ENCODE data around the gene UGT1A3. TPM values are rescaled to one million over a fixed set of nuclear protein-coding genes. Genes with fewer than 3 reads are reported as not detected.
"Not testable (repeated sequence)": the region's sequence is repeated elsewhere in the genome, so short reads cannot be mapped to it uniquely, and the experiment has no call there.

UGT1A3 gene
- total RNA-seq, 2 experiments from 2014 or later = not detected

DNA sequence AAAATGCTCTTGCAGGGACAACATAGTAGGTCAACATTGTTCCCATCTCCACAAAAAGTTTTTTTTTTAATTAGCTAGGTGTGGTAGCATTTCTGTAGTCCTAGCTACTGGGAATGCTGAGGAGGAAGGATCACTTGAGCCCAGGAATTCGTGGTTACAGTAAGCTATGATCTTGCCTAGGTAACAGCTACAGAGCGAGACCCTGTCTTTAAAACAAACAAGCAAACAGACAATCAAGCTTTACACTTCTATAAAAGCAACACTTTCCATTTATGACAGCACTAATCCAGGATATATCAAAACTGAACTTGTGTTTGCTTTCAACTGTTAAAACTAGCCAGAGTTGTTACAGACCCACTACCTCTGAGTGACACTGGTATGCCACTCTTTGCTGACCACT, 12.0 kb downstream of the UGT1A3 start:
- H3K4me1 Mint-ChIP-seq = no peaks in the 10 kb centered on the region
- H3K4me3 Mint-ChIP-seq = no peak overlapping the region
- H3K27ac Mint-ChIP-seq = no peak overlapping the region
- no peaks in the 10 kb centered on the region for H3K9me3 Mint-ChIP-seq
- H3K36me3 Mint-ChIP-seq = no peaks in the 10 kb centered on the region
- peaks cover 17% of the 10 kb centered on the region for H3K27me3 Mint-ChIP-seq
- no peak for DNase-seq

GRCh38 chr2:233743464-233744259, 14.8 kb downstream of the UGT1A3 start:
- Mint-ChIP-seq H3K27me3 (peaks cover 12% of the 10 kb centered on the region), H3K36me3 (no peaks in the 10 kb centered on the region), H3K9me3 (no peaks in the 10 kb centered on the region), H3K27ac (no peak overlapping the region), H3K4me3 (no peak overlapping the region), H3K4me1 (no peaks in the 10 kb centered on the region)
- no peak for DNase-seq

GRCh38 chr2:233745073-233745755, 16.4 kb downstream of the UGT1A3 start:
- DNase-seq = no peak
- peaks cover 5% of the 10 kb centered on the region for H3K9me3 Mint-ChIP-seq
- H3K36me3 Mint-ChIP-seq = no peaks in the 10 kb centered on the region
- no peak overlapping the region for H3K27ac Mint-ChIP-seq
- H3K4me3 Mint-ChIP-seq = no peak overlapping the region
- no peaks in the 10 kb centered on the region for H3K4me1 Mint-ChIP-seq
- H3K27me3 Mint-ChIP-seq = peaks cover 18% of the 10 kb centered on the region

GRCh38 chr2:233745838-233746237, 17.0 kb downstream of the UGT1A3 start:
- not testable (repeated sequence) for H3K9me3 Mint-ChIP-seq, DNase-seq, H3K4me3 Mint-ChIP-seq, H3K27ac Mint-ChIP-seq, H3K36me3 Mint-ChIP-seq, H3K4me1 Mint-ChIP-seq
- peaks cover 20% of the 10 kb centered on the region for H3K27me3 Mint-ChIP-seq

GRCh38 chr2:233746475-233747282, 17.8 kb downstream of the UGT1A3 start:
- no peak overlapping the region for H3K4me3 Mint-ChIP-seq
- H3K4me1 Mint-ChIP-seq = no peaks in the 10 kb centered on the region
- DNase-seq = no peak
- H3K9me3 Mint-ChIP-seq = peaks cover 6% of the 10 kb centered on the region
- H3K27ac Mint-ChIP-seq = no peak overlapping the region
- H3K27me3 Mint-ChIP-seq = peaks cover 20% of the 10 kb centered on the region
- no peaks in the 10 kb centered on the region for H3K36me3 Mint-ChIP-seq

GRCh38 chr2:233747283-233747544, 18.4 kb downstream of the UGT1A3 start:
- H3K4me3 Mint-ChIP-seq = no peak overlapping the region
- H3K27me3 Mint-ChIP-seq = peaks cover 20% of the 10 kb centered on the region
- H3K9me3 Mint-ChIP-seq = peaks cover 6% of the 10 kb centered on the region
- H3K27ac Mint-ChIP-seq = no peak overlapping the region
- no peaks in the 10 kb centered on the region for H3K36me3 Mint-ChIP-seq
- no peaks in the 10 kb centered on the region for H3K4me1 Mint-ChIP-seq
- DNase-seq = no peak

DNA sequence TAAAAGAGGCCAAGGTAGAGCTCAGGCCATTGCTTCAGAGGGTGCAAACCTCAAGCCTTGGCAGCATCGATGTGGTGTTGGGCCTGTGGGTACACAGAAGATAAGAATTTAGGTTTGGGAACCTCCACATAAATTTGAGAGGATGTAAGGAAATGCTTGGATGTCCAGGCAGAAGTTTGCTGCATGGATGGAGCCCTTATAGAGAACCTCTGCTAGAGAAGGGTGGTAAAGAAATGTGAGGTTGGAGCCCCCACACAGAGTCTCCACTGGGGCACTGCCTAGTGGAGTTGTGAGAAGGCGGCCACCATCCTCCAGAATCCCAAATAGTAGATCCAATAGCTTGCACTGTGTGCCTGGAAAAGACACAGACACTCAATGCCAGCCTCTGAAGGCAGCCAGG, 21.8 kb downstream of the UGT1A3 start:
- H3K9me3 Mint-ChIP-seq, H3K4me3 Mint-ChIP-seq, H3K27ac Mint-ChIP-seq, H3K36me3 Mint-ChIP-seq, H3K4me1 Mint-ChIP-seq, DNase-seq: not testable (repeated sequence)
- peaks cover 17% of the 10 kb centered on the region for H3K27me3 Mint-ChIP-seq

DNA sequence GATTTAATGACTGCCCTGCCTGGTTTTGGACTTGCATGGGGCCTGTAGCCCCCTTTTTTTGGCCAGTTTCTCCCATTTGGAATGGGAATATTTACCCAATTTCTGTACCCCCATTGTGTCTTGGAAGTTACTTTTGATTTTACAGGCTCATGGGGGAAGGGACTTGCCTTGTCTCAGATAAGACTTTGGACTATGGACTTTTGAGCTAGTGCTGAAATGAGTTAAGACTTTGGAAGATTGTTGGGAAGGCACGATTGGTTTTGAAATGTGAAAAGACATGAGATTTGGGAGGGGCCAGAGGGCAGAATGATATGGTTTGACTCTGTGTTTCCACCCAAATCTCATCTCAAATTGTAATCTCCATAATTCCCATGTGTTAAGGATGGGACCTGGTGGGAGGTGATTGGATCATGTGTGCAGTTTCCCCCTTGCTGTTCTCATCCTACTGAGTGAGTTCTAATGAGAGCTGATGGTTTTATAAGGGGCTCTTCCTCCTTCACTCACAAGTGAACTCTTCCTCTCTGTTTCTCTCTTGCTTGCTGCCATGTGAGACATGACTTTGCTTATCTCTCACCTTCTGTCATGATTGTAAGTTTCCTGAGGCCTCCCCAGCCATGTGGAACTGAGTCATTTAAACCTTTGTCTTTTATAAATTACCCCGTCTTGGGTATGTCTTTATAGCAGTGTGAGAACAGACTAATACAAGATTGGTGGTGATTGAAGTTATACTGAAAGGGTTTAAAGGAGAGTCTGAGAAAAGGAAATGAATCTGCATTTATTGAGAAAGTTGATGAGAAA, 22.6 kb downstream of the UGT1A3 start:
- DNase-seq, H3K4me3 Mint-ChIP-seq, H3K9me3 Mint-ChIP-seq, H3K27ac Mint-ChIP-seq, H3K36me3 Mint-ChIP-seq, H3K4me1 Mint-ChIP-seq: not testable (repeated sequence)
- peaks cover 15% of the 10 kb centered on the region for H3K27me3 Mint-ChIP-seq

- no peaks in the 10 kb centered on the region for H3K36me3 Mint-ChIP-seq
- peaks cover 4% of the 10 kb centered on the region for H3K9me3 Mint-ChIP-seq
- no peak for DNase-seq
- no peaks in the 10 kb centered on the region for H3K4me1 Mint-ChIP-seq
- peaks cover 4% of the 10 kb centered on the region for H3K27me3 Mint-ChIP-seq
- no peak overlapping the region for H3K27ac Mint-ChIP-seq
- no peak overlapping the region for H3K4me3 Mint-ChIP-seq
These were observed 26.2 kb downstream of the UGT1A3 start for GRCh38 chr2:233754872-233755611.

GRCh38 chr2:233756429-233757081, 27.7 kb downstream of the UGT1A3 start:
- DNase-seq = no peak
- H3K27ac Mint-ChIP-seq = no peak overlapping the region
- H3K4me3 Mint-ChIP-seq = no peak overlapping the region
- H3K4me1 Mint-ChIP-seq = no peaks in the 10 kb centered on the region
- H3K9me3 Mint-ChIP-seq = peaks cover 1% of the 10 kb centered on the region
- H3K36me3 Mint-ChIP-seq = no peaks in the 10 kb centered on the region
- no peaks in the 10 kb centered on the region for H3K27me3 Mint-ChIP-seq

DNA sequence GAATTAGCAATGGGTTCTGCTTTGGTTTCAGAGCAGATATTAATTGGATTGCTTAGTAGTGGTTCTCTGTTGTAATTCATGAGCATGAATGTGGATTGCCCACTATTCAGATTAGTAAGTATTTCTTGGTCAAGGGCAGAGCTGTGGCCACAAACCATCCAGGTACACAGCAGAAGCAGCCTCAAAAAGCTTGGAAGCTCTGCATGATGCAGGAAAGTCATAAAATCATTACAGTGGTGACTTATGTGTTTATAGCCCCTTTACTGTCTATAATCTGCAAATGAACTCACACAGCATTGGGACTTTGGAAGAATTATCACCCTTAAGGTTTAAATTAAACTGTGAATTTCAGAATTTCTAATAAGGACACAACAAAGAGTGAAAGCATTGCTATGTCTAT, 29.3 kb downstream of the UGT1A3 start:
- H3K4me3 Mint-ChIP-seq = no peak overlapping the region
- no peak for DNase-seq
- H3K27ac Mint-ChIP-seq = no peak overlapping the region
- no peaks in the 10 kb centered on the region for H3K4me1 Mint-ChIP-seq
- peaks cover 4% of the 10 kb centered on the region for H3K27me3 Mint-ChIP-seq
- peaks cover 1% of the 10 kb centered on the region for H3K9me3 Mint-ChIP-seq
- no peaks in the 10 kb centered on the region for H3K36me3 Mint-ChIP-seq

GRCh38 chr2:233758849-233759248, 30.0 kb downstream of the UGT1A3 start:
- H3K4me1 Mint-ChIP-seq = no peaks in the 10 kb centered on the region
- no peak overlapping the region for H3K27ac Mint-ChIP-seq
- H3K36me3 Mint-ChIP-seq = no peaks in the 10 kb centered on the region
- no peak overlapping the region for H3K4me3 Mint-ChIP-seq
- DNase-seq = no peak
- peaks cover 1% of the 10 kb centered on the region for H3K9me3 Mint-ChIP-seq
- H3K27me3 Mint-ChIP-seq = peaks cover 11% of the 10 kb centered on the region

GRCh38 chr2:233760043-233760442, 31.2 kb downstream of the UGT1A3 start, which contains the start of gene UGT1A1:
Gene UGT1A1, plus strand, starts transcription at chr2:233760270. Its CDS starts 18 bp downstream, at chr2:233760288.
- peaks cover under 1% of the 10 kb centered on the region for H3K9me3 Mint-ChIP-seq
- peaks cover 19% of the 10 kb centered on the region for H3K27me3 Mint-ChIP-seq

More at GRCh38 chr2:233760043-233760442, 31.2 kb downstream of the UGT1A3 start, which contains the start of gene UGT1A1:
- Mint-ChIP-seq H3K36me3 (no peaks in the 10 kb centered on the region), H3K4me3 (no peak within 1 kb of the TSS), H3K27ac (no peak within 1 kb of the TSS), H3K4me1 (no peaks in the 10 kb centered on the region)
- no peak for DNase-seq
